GM12865 (cell line): ENCODE measurements around the gene ROR1.
"Not testable (repeated sequence)": the region's sequence is repeated elsewhere in the genome, so short reads cannot be mapped to it uniquely, and the experiment has no call there.

Experiments used
- DNase-seq: peaks from one replicate; pipeline ENCODE4 v3.0.0; 2010; ENCODE audit warnings: low read depth
- H3K4me3 ChIP-seq: 2 replicates; pipeline ENCODE4 v1.5.1; 2011; ENCODE audit warnings: mild to moderate bottlenecking, low read depth, low read length, control low read depth
- TF ChIP-seq, protein P1 (sequence below): IDR thresholded peaks from 2 replicates; pipeline ENCODE4 v1.5.1; 2011; ENCODE audit warnings: low read length, control low read depth, low read depth, inconsistent platforms; ENCODE audit not compliant: insufficient read depth; ENCODE audit errors: missing control alignments

Gene ROR1

DNA sequence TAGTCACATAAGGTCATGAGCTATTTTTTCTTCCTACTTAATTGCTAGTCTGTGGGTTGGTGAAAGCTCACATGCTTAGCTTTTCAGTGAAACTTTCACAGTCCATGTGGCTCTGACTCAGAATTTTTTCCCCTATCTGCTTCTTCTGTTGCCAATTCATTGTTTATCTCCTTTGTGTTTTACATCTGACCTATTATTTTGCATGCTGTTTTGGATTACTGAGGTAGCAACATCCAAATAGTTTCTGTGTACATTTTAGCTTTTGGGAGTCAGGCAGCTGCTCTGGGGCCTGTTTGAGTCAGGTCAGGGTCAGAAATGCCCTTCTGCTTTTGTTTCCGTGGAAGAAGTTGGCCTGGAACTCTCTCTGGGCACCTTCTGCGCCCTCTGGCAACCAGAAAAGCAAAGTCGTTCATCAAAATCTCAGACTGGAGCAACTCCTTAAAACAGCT, 40.0 kb downstream of the ROR1 start:
- no peak for DNase-seq
- TF ChIP-seq, protein P1, sequence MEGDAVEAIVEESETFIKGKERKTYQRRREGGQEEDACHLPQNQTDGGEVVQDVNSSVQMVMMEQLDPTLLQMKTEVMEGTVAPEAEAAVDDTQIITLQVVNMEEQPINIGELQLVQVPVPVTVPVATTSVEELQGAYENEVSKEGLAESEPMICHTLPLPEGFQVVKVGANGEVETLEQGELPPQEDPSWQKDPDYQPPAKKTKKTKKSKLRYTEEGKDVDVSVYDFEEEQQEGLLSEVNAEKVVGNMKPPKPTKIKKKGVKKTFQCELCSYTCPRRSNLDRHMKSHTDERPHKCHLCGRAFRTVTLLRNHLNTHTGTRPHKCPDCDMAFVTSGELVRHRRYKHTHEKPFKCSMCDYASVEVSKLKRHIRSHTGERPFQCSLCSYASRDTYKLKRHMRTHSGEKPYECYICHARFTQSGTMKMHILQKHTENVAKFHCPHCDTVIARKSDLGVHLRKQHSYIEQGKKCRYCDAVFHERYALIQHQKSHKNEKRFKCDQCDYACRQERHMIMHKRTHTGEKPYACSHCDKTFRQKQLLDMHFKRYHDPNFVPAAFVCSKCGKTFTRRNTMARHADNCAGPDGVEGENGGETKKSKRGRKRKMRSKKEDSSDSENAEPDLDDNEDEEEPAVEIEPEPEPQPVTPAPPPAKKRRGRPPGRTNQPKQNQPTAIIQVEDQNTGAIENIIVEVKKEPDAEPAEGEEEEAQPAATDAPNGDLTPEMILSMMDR = no peak
- H3K4me3 ChIP-seq = no peak overlapping the region

DNA sequence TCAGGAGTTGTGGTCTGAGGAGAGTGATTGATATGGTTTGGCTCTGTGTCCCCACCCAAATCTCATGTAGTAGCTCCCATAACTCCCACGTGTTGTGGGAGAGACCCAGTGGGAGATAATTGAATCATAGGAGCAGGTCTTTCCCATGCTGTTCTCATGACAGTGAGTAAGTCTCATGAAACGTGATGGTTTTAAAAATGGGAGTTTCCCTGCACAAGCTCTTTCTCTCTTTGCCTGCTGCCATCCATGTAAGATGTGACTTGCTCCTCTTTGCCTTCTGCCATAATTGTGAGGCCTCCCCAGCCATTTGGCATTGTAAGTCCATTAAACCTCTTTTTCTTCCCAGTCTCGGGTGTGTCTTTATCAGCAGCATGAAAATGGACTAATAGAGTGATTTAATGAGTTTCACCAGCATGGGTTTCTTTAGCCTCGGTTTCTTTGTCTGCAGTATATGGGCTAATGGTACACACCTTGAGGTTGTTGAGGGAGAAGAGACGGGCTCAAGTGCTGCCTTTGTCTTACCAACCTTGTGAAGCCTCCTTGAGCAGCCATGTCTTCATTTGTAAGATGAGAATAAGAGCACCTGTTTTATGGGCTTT, 42.5 kb downstream of the ROR1 start:
- not testable (repeated sequence) for H3K4me3 ChIP-seq, DNase-seq

DNA sequence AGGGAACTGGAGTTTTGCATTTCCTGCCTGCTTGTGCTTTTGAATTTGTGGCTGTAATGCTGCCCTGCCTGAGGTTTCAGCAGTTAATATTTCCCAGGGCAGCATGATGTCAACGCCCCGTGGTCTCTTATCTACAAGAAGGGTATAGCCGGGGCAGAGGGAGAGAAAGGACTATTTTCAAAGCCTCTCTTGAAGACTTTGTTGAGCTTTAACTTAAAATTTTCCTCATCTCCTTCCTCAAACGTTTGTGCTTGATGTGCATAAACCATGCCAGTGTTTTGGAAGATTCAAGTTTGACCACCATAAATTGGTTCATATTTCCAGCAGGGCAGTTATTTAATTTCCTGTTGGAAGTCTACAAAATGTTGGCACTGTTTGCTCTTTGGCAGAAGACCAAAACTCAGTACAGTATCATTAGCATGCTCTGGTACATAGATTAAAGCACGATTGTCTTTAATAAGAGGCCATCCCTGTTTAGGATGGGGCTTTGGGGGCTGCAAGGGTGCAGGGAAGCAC, 43.4 kb downstream of the ROR1 start:
- TF ChIP-seq, protein P1 = no peak
- H3K4me3 ChIP-seq = no peak overlapping the region
- no peak for DNase-seq

DNA sequence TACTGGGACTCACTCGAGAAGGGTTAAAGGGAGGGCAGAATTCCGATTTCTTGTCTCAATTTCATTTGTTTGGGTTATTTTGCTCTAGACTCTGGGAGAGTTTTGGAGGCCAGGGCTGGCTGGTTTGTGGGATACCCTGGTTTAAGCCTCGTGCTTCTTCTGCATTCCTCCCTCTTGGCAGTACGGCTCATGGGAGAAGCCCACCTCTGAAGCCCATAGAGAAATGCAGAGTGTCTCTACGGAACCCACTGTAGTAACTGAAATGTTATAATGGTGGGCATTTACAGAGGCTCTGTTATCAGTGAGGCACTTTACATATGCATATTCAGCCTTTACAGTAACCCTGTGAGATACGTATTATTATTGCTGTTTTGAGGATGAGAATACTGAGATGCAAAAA, 43.9 kb downstream of the ROR1 start:
- H3K4me3 ChIP-seq = no peak overlapping the region
- no peak for DNase-seq
- TF ChIP-seq, protein P1 = no peak

DNA sequence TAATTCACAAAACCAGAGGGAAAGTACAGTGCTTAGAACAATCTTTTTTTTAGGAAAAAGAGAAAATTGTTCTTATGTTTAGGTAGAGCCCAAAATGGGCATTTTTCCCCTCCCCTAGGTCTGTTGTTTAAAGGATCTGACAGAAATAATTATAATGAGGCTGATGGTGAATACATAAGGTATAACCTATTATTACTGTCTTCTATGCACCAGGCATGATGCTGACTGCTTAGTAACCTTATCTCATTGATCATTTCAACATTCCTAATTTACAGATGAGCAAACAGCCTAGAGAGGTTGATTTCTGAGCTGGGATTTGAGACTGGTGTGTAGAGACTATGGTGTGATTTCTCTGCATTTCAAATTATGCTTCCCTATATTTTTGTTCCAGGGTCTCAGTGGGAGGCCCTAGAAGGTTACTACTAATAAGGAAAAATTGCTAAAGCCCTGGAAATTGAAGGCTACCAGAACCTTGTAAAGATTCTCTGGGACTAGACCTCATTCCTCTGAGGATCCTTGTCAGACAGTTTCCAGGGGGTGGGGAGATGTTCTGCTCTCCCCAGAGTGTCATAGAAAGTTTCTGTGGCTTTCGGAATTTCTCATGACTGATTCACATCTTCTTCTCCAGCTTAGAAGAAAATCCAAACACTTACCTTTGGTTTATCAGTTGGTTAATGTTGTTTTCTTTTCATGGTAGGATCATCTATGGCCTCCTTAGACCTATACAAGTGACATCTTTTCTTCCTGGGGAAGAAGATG, 44.9 kb downstream of the ROR1 start:
- no peak overlapping the region for H3K4me3 ChIP-seq
- no peak for DNase-seq
- TF ChIP-seq, protein P1 = no peak

DNA sequence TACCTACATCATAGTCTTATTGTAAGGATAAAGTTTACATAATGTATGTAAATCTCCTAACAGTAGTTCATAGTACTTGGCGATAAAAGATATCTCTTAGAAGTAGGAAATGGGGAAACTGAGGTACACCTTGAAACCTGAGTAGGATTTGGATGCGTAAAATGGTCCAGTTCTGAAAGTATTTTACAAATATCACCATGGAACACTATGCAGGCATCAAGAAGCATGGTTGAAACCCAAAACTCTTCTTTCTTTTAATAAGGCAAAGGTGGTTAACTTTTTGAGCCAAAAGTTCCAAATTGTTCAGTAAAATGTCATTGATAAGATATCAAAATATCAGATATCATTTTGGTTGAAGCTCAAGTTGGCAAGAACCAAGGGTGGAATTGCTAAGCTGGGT, 46.0 kb downstream of the ROR1 start:
- no peak overlapping the region for H3K4me3 ChIP-seq
- DNase-seq = no peak
- TF ChIP-seq, protein P1 = no peak

DNA sequence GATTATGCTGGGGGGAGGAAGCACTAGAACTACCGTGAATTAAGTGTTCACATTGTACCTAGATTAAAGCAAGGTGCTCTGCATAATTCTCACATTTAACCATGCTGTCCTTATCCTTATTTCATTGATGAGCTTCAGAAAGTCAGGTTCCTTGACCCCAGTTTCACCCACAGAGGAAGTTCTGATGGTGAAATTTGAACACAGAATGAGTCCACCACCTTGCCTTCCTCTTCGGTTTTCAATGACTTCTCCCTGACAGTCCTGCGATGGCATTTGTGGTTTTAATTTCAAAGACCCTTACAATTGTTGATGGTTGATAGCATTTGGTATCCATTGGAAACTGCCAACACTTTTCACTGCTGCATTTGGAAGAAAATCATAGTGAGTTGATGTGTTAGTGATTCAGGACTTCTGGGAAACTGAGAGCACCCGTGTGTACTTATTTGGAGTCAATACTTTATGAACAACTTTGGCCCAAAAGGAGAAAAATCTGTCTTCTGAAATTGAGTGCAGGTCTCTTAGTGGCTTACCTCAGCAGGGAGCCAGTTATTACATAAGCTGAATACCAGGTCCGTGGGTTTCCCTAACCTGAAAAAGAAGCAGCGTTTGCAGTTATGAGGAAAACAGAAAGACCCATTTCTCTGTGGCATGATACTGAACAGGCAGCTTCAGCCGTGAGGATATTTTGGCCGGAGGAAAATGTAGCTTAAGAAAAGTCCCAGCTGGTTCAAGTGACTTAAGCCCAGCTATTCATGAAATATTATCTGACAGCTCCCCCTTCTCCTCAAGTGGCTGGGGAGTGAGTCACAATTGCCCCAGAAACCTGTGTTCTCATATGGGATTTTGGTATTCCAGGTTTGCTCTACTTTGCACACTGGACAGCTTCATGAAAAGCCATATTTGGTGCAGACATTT, 47.5 kb downstream of the ROR1 start:
- no peak for DNase-seq
- H3K4me3 ChIP-seq = no peak overlapping the region
- TF ChIP-seq, protein P1 = no peak
